ENCODE results near the gene HNMT.

DNA sequence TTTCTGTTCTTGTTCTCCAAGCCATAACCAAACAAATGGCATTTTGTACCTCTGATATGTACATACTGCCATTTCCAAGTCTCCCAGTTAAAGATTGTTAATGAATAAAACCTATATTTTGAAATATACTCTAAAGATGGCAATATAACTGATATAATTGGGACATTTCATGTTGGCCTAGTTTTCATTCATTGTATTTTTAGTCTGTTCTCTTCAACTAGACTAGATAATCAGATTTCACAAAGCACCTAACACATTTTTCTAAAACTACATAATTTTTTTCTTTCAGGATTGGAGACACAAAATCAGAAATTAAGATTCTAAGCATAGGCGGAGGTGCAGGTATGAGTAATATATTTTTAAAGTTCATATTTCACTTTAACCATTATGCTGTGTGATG lies 5.6 kb downstream of the HNMT start:
- no peak for TF ChIP-seq POLR2AphosphoS5 (IDR thresholded peaks at IDR 0.05; ENCODE audit: borderline replicate concordance, low read depth, low read length)
- TF ChIP-seq EZH2 (IDR thresholded peaks at IDR 0.05) = no peak
- no peak for TF ChIP-seq FOXP2 (optimal IDR thresholded peaks at IDR 0.05; ENCODE audit: control extremely low read depth, extremely low read length, insufficient read depth)
